ENCODE data around the gene KEAP1. TPM values are rescaled to one million over a fixed set of nuclear protein-coding genes. Genes with fewer than 3 reads are reported as not detected.
A peak's percentile ranks its signal among the peaks of the same experiment; 100 is the strongest.
"Not testable (repeated sequence)": the region's sequence is repeated elsewhere in the genome, so short reads cannot be mapped to it uniquely, and the experiment has no call there.

KEAP1 gene
- total RNA-seq = 100 to 1,000 TPM in 1 of 4 donors, 10 to 100 TPM in 3; 39.7 to 127 (median 56.8) TPM

GRCh38 chr19:10503002-10503789 is at the start of gene KEAP1:
Gene KEAP1 (minus strand): TSS chr19:10503356. CDS start chr19:10500033, 3,323 bp downstream.
- TF ChIP-seq POLR2A (IDR thresholded peaks at IDR 0.05) (no peak), CTCF (IDR thresholded peaks at IDR 0.05) (no peak)
- Histone ChIP-seq H3K4me1 (peaks cover 0 to 10% of the 10 kb centered on the region in 2 donors), H3K36me3 (no peaks in the 10 kb centered on the region), H3K27ac (peak within 1 kb of the TSS; percentile 89), H3K9me3 (no peaks in the 10 kb centered on the region), H3K4me3 (peak within 1 kb of the TSS; percentile 73 to 79), H3K27me3 (no peaks in the 10 kb centered on the region)
- intact Hi-C loops (cut with DNase I; ENCODE audit: low total_unique reads) = no loop called here
- DNase-seq = peak in 1 of 2 donors; percentile 39

- Histone ChIP-seq H3K36me3 (no peaks in the 10 kb centered on the region), H3K4me3 (no peak overlapping the region), H3K27ac (no peak overlapping the region), H3K4me1 (no peaks in the 10 kb centered on the region), H3K27me3 (no peaks in the 10 kb centered on the region), H3K9me3 (no peaks in the 10 kb centered on the region)
- TF ChIP-seq CTCF (IDR thresholded peaks at IDR 0.05) = no peak
- TF ChIP-seq POLR2A (IDR thresholded peaks at IDR 0.05) = no peak
- intact Hi-C loops (cut with DNase I; ENCODE audit: low total_unique reads) = no loop called here
- no peak for DNase-seq
Observed at GRCh38 chr19:10552510-10553053, 49.4 kb upstream of the KEAP1 start.

GRCh38 chr19:10551698-10552301 is 48.6 kb upstream of the KEAP1 start:
- Histone ChIP-seq H3K4me1 (no peaks in the 10 kb centered on the region), H3K36me3 (no peaks in the 10 kb centered on the region), H3K27me3 (no peaks in the 10 kb centered on the region), H3K27ac (no peak overlapping the region), H3K9me3 (no peaks in the 10 kb centered on the region), H3K4me3 (no peak overlapping the region)
- no peak for DNase-seq
- intact Hi-C loops (cut with DNase I; ENCODE audit: low total_unique reads) = no loop called here
- TF ChIP-seq CTCF (IDR thresholded peaks at IDR 0.05) (no peak), POLR2A (IDR thresholded peaks at IDR 0.05) (no peak)

GRCh38 chr19:10551006-10551405 is 47.9 kb upstream of the KEAP1 start:
- H3K27ac ChIP-seq; H3K4me3 ChIP-seq; H3K27me3 ChIP-seq; intact Hi-C loops (cut with DNase I; ENCODE audit: low total_unique reads); H3K9me3 ChIP-seq; H3K4me1 ChIP-seq; H3K36me3 ChIP-seq; DNase-seq: not testable (repeated sequence)

GRCh38 chr19:10550336-10550735 is 47.2 kb upstream of the KEAP1 start:
- no peaks in the 10 kb centered on the region for H3K27me3 ChIP-seq

More at GRCh38 chr19:10550336-10550735, 47.2 kb upstream of the KEAP1 start:
- no peak for TF ChIP-seq POLR2A (IDR thresholded peaks at IDR 0.05)
- no peak for TF ChIP-seq CTCF (IDR thresholded peaks at IDR 0.05)
- no peak overlapping the region for H3K27ac ChIP-seq
- no peaks in the 10 kb centered on the region for H3K9me3 ChIP-seq
- peaks cover 0 to 3% of the 10 kb centered on the region in 2 donors for H3K4me1 ChIP-seq
- DNase-seq = no peak
- no peaks in the 10 kb centered on the region for H3K36me3 ChIP-seq
- intact Hi-C loops (cut with DNase I; ENCODE audit: low total_unique reads) = no loop called here
- no peak overlapping the region for H3K4me3 ChIP-seq
